ENCODE measurements around the gene STOML2. TPM values are rescaled to one million over a fixed set of nuclear protein-coding genes. Genes with fewer than 3 reads are reported as not detected.

Gene STOML2
- total and polyA plus RNA-seq, 2 donors (not counting 1 experiment from before 2014, with no cell fraction given), result 58.9 to 64.6 TPM

GRCh38 chr9:35114840-35115628 lies 12.1 kb upstream of the STOML2 start:
- H3K4me1 ChIP-seq (ENCODE audit: control insufficient read depth in 2 of 2, insufficient read depth in 2 of 2, low read length in 2 of 2), result peaks cover 38 to 54% of the 10 kb centered on the region in 2 donors
- H2AFZ ChIP-seq (ENCODE audit: insufficient read depth, low read depth, low read length, poor library complexity, severe bottlenecking), result peak overlapping the region; percentile 98

More at GRCh38 chr9:35114840-35115628, 12.1 kb upstream of the STOML2 start:
- DNase-seq, result peak; percentile 61
- H3K9ac ChIP-seq (ENCODE audit: low read length), result peak overlapping the region; percentile 88
- Mint-ChIP-seq H3K9me3 (ENCODE audit: insufficient read depth) (no peaks in the 10 kb centered on the region), H3K4me1 (peaks cover 60% of the 10 kb centered on the region), H3K27me3 (no peaks in the 10 kb centered on the region), H3K4me3 (peak overlapping the region; percentile 98), H3K27ac (peak overlapping the region; percentile 88)
- WGBS (ENCODE audit: insufficient coverage), result 3% methylated on average over 11 of the region's 12 CpGs
- ChIA-PET POLR2A (interaction anchor here (0.9 to 1.7 kb wide), 4 partner anchors 12 to 72 kb away, joined by 3 to 10 read pairs (median 7); partner anchors contain the start of genes FANCG, STOML2 and VCP), CTCF (interaction anchor here (0.6 to 3.3 kb wide), 16 partner anchors 11 to 738 kb away, joined by 3 to 42 read pairs (median 4); partner anchors contain the start of genes FANCG, MYORG, PIGO and STOML2)
- peaks cover 4% of the 10 kb centered on the region for H3K79me2 ChIP-seq (ENCODE audit: control insufficient read depth, insufficient read depth, low read length)
- no peaks in the 10 kb centered on the region for H4K20me1 ChIP-seq (ENCODE audit: control insufficient read depth, insufficient read depth, low read length, poor library complexity, severe bottlenecking)
- no peak for TF ChIP-seq EZH2 (IDR thresholded peaks at IDR 0.05; ENCODE audit: borderline replicate concordance, insufficient read depth, low read depth, low read length, poor library complexity, severe bottlenecking)
- no peak for TF ChIP-seq CTCF (IDR thresholded peaks at IDR 0.05)
- intact Hi-C loops (cut with micrococcal nuclease), result loop anchor here (5.0 to 10.0 kb wide), 7 partner anchors 437 to 920 kb away; partner anchors contain the start of genes CCDC107, DNAI1, FAM219A and FAM221B
- ATAC-seq (ENCODE audit: low read depth), result no peak
- H3K4me2 ChIP-seq (replicated peaks; ENCODE audit: low read depth, low read length, poor library complexity, severe bottlenecking), result peak overlapping the region; percentile 99
- H3K4me3 ChIP-seq (ENCODE audit: control extremely low read depth in 1 of 5, extremely low read depth in 1 of 5, insufficient read depth in 1 of 5, low read depth in 2 of 5, low read length in 4 of 5), result peak overlapping the region; percentile 55 to 86 (median 70)
- H3K27me3 ChIP-seq (replicated peaks in 1 of 4; ENCODE audit: control extremely low read depth in 1 of 4, control insufficient read depth in 3 of 4, insufficient read depth in 4 of 4, low read length in 3 of 4), result no peaks in the 10 kb centered on the region
- H3K27ac ChIP-seq (ENCODE audit: low read length in 2 of 2), result peak overlapping the region; percentile 57 to 93
- no peaks in the 10 kb centered on the region for H3K36me3 ChIP-seq (replicated peaks in 1 of 2; ENCODE audit: control extremely low read depth in 1 of 2, control insufficient read depth in 1 of 2, extremely low read depth in 1 of 2, insufficient read depth in 2 of 2, low read length in 1 of 2)
- H3K9me3 ChIP-seq (ENCODE audit: control extremely low read depth in 1 of 3, control insufficient read depth in 2 of 3, insufficient read depth in 1 of 3, low read length in 2 of 3), result no peaks in the 10 kb centered on the region
